Osteoblast (primary cell): ENCODE measurements around the gene POLR2A. TPM values are rescaled to one million over a fixed set of nuclear protein-coding genes. Genes with fewer than 3 reads are reported as not detected.

Experiments used
- DNase-seq: peaks from one replicate; pipeline ENCODE4 v3.0.0; 2011; ENCODE audit warnings: low spot score, mixed read lengths; ENCODE audit not compliant: insufficient read length; ENCODE audit errors: missing footprints
- H2AFZ ChIP-seq: 2 replicates; pipeline ENCODE4 v1.6.0; 2011; ENCODE audit warnings: mild to moderate bottlenecking, low read length
- H3K27ac ChIP-seq: 2 replicates; pipeline ENCODE4 v1.5.1; 2011; ENCODE audit warnings: mild to moderate bottlenecking, low read depth, low read length, moderate library complexity
- H3K27me3 ChIP-seq: 2 replicates; pipeline ENCODE4 v1.6.0; 2012; ENCODE audit warnings: mild to moderate bottlenecking, control low read depth, inconsistent platforms, low read length, moderate library complexity; ENCODE audit not compliant: insufficient read depth
- H3K36me3 ChIP-seq: 2 replicates; pipeline ENCODE4 v1.5.1; 2011; ENCODE audit warnings: mild to moderate bottlenecking, low read length, control low read depth, moderate library complexity; ENCODE audit not compliant: insufficient read depth
- H3K4me1 ChIP-seq: 2 replicates; pipeline ENCODE4 v1.5.1; 2011; ENCODE audit warnings: mild to moderate bottlenecking, low read length, control low read depth, moderate library complexity; ENCODE audit not compliant: insufficient read depth
- H3K4me2 ChIP-seq: 2 replicates; pipeline ENCODE4 v1.6.0; 2011; ENCODE audit warnings: mild to moderate bottlenecking, low read length; ENCODE audit not compliant: insufficient read depth
- H3K4me3 ChIP-seq: fragments of 200-600 bp; sonication (generic); 3 replicates; pipeline ENCODE4 v1.5.1; 2012; ENCODE audit warnings: mild to moderate bottlenecking, low read length, inconsistent platforms; ENCODE audit not compliant: insufficient read depth
- H3K79me2 ChIP-seq: 2 replicates; pipeline ENCODE4 v1.6.0; 2012; ENCODE audit warnings: mild to moderate bottlenecking, low read length, control low read depth, inconsistent platforms; ENCODE audit not compliant: insufficient read depth
- H3K9me3 ChIP-seq: 2 replicates; pipeline ENCODE4 v1.5.1; 2011; ENCODE audit warnings: low read depth, low read length, control low read depth
- H4K20me1 ChIP-seq: 2 replicates; pipeline ENCODE4 v1.6.0; 2012; ENCODE audit warnings: mild to moderate bottlenecking, low read length, control low read depth; ENCODE audit not compliant: insufficient read depth
- CTCF ChIP-seq: IDR thresholded peaks from 2 replicates; pipeline ENCODE4 v1.5.1; 2011; ENCODE audit warnings: mild to moderate bottlenecking, low read depth, low read length, moderate library complexity; ENCODE audit errors: extremely low read depth
- total RNA-seq: library from RNA; depleted of rRNA; stranded (reverse); fragments of >200 nt; gene quantifications from 2 replicates; pipeline ENCODE4 v1.2.3, GENCODE V29; 2012

Gene POLR2A
- total RNA-seq, 1 donor, result 95.9 TPM

DNA sequence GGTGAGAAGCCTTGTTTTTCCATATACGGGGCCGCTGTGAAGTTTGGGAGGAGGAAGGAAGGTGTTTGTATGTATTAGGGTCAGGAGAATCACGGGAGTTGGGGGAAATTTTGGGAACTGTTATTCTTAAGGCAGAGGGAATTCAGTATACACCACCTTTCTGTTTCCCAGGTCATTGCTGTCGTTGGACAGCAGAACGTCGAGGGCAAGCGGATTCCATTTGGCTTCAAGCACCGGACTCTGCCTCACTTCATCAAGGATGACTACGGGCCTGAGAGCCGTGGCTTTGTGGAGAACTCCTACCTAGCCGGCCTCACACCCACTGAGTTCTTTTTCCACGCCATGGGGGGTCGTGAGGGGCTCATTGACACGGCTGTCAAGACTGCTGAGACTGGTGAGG lies 17.6 kb downstream of the POLR2A start:
- H3K36me3 ChIP-seq, result peaks cover 93% of the 10 kb centered on the region
- no peaks in the 10 kb centered on the region for H3K4me1 ChIP-seq
- H3K27me3 ChIP-seq, result no peaks in the 10 kb centered on the region
- H3K4me2 ChIP-seq, result no peak overlapping the region
- no peak overlapping the region for H2AFZ ChIP-seq
- TF ChIP-seq CTCF, result no peak
- no peak overlapping the region for H3K27ac ChIP-seq
- peaks cover 35% of the 10 kb centered on the region for H4K20me1 ChIP-seq
- H3K4me3 ChIP-seq, result no peak overlapping the region
- no peaks in the 10 kb centered on the region for H3K9me3 ChIP-seq
- peaks cover 35% of the 10 kb centered on the region for H3K79me2 ChIP-seq
- no peak for DNase-seq

GRCh38 chr17:7502171-7502847 lies 18.1 kb downstream of the POLR2A start:
- H4K20me1 ChIP-seq, result peaks cover 35% of the 10 kb centered on the region
- H3K4me3 ChIP-seq, result no peak overlapping the region
- peaks cover 93% of the 10 kb centered on the region for H3K36me3 ChIP-seq
- DNase-seq, result no peak
- H3K4me1 ChIP-seq, result no peaks in the 10 kb centered on the region
- no peaks in the 10 kb centered on the region for H3K27me3 ChIP-seq
- no peak for TF ChIP-seq CTCF
- H3K4me2 ChIP-seq, result no peak overlapping the region
- no peak overlapping the region for H3K27ac ChIP-seq
- no peaks in the 10 kb centered on the region for H3K9me3 ChIP-seq
- H2AFZ ChIP-seq, result no peak overlapping the region
- H3K79me2 ChIP-seq, result peaks cover 29% of the 10 kb centered on the region

GRCh38 chr17:7502987-7503386 lies 18.8 kb downstream of the POLR2A start:
- TF ChIP-seq CTCF, result peak; percentile 30
- H3K4me1 ChIP-seq, result no peaks in the 10 kb centered on the region
- peaks cover 28% of the 10 kb centered on the region for H4K20me1 ChIP-seq
- no peak overlapping the region for H3K4me2 ChIP-seq
- H3K4me3 ChIP-seq, result no peak overlapping the region
- DNase-seq, result no peak
- H2AFZ ChIP-seq, result no peak overlapping the region
- H3K27me3 ChIP-seq, result no peaks in the 10 kb centered on the region
- no peaks in the 10 kb centered on the region for H3K9me3 ChIP-seq
- peaks cover 91% of the 10 kb centered on the region for H3K36me3 ChIP-seq
- H3K79me2 ChIP-seq, result peaks cover 23% of the 10 kb centered on the region
- H3K27ac ChIP-seq, result no peak overlapping the region

DNA sequence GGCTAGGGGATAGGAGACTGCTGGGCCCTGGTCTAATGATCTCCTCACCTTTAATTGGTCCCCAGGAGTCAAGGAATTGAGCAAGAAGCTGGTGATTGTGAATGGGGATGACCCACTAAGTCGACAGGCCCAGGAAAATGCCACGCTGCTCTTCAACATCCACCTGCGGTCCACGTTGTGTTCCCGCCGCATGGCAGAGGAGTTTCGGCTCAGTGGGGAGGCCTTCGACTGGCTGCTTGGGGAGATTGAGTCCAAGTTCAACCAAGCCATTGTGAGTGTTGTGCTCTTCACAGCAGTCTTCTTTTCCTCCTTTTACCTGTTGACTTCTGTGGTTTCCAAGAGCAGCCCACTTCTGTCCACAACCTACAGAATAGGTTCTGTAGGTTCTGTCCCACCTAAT lies 19.4 kb downstream of the POLR2A start:
- no peak overlapping the region for H3K27ac ChIP-seq
- no peak overlapping the region for H3K4me3 ChIP-seq
- H3K36me3 ChIP-seq, result peaks cover 91% of the 10 kb centered on the region
- H2AFZ ChIP-seq, result no peak overlapping the region
- DNase-seq, result no peak
- no peaks in the 10 kb centered on the region for H3K4me1 ChIP-seq
- peaks cover 23% of the 10 kb centered on the region for H4K20me1 ChIP-seq
- H3K4me2 ChIP-seq, result no peak overlapping the region
- H3K9me3 ChIP-seq, result no peaks in the 10 kb centered on the region
- no peak for TF ChIP-seq CTCF
- no peaks in the 10 kb centered on the region for H3K27me3 ChIP-seq
- peaks cover 19% of the 10 kb centered on the region for H3K79me2 ChIP-seq
